T47D (cell line): ENCODE data around the gene IFI27L1.

Experiments
- DNase-seq, 2 experiments: peaks; one replicate each; pipeline versions ENCODE4 v3.0.0 to v3.0.0-alpha.2; 2011 to 2012; ENCODE audit warnings: low read depth in 1 of 2, low spot score in 1 of 2
- JUND ChIP-seq: IDR thresholded peaks from 2 replicates; pipeline ENCODE4 v1.6.1; 2012; ENCODE audit warnings: low read depth
- in situ Hi-C: cut with HindIII; loops from 2 replicates; pipeline ENCODE4 v1.10.0; 2016; ENCODE audit warnings: low sequenced_read_pairs, low pct_unique_long_range_greater_than_20kb

The IFI27L1 gene

GRCh38 chr14:94115058-94115591 lies 34.0 kb downstream of the IFI27L1 start:
- no peak for DNase-seq
- in situ Hi-C loops: no loop called here
- TF ChIP-seq JUND: no peak

GRCh38 chr14:94115631-94116030 lies 34.5 kb downstream of the IFI27L1 start:
- in situ Hi-C loops: no loop called here
- TF ChIP-seq JUND: no peak
- DNase-seq: no peak

- DNase-seq: no peak
- in situ Hi-C loops: no loop called here
- TF ChIP-seq JUND: no peak
These were observed 35.6 kb downstream of the IFI27L1 start for GRCh38 chr14:94116701-94117100.

- DNase-seq: no peak
- no peak for TF ChIP-seq JUND
These were observed 36.7 kb downstream of the IFI27L1 start for GRCh38 chr14:94117856-94118255.

GRCh38 chr14:94119071-94119470 lies 38.0 kb downstream of the IFI27L1 start:
- in situ Hi-C loops: no loop called here
- DNase-seq: no peak
- TF ChIP-seq JUND: no peak

More at GRCh38 chr14:94117856-94118255, 36.7 kb downstream of the IFI27L1 start:
- in situ Hi-C loops: no loop called here

GRCh38 chr14:94120667-94121340 lies 39.7 kb downstream of the IFI27L1 start:
- DNase-seq: no peak
- no peak for TF ChIP-seq JUND
- in situ Hi-C loops: no loop called here

- no peak for TF ChIP-seq JUND
- DNase-seq: no peak
- in situ Hi-C loops: no loop called here
These were observed 40.4 kb downstream of the IFI27L1 start for GRCh38 chr14:94121485-94121884.

GRCh38 chr14:94122438-94122837 lies 41.3 kb downstream of the IFI27L1 start:
- in situ Hi-C loops: no loop called here
- no peak for DNase-seq
- no peak for TF ChIP-seq JUND

GRCh38 chr14:94123296-94123695 lies 42.2 kb downstream of the IFI27L1 start:
- in situ Hi-C loops: no loop called here

GRCh38 chr14:94123868-94124267 lies 42.8 kb downstream of the IFI27L1 start:
- in situ Hi-C loops: no loop called here
- TF ChIP-seq JUND: no peak
- no peak for DNase-seq

More at GRCh38 chr14:94123296-94123695, 42.2 kb downstream of the IFI27L1 start:
- DNase-seq: no peak
- TF ChIP-seq JUND: no peak

- no peak for TF ChIP-seq JUND
- in situ Hi-C loops: no loop called here
These were observed 43.7 kb downstream of the IFI27L1 start for GRCh38 chr14:94124582-94125377.

GRCh38 chr14:94125659-94126418 lies 44.7 kb downstream of the IFI27L1 start:
- TF ChIP-seq JUND: no peak
- in situ Hi-C loops: no loop called here
- no peak for DNase-seq

More at GRCh38 chr14:94124582-94125377, 43.7 kb downstream of the IFI27L1 start:
- DNase-seq: no peak

- DNase-seq: no peak
- TF ChIP-seq JUND: no peak
- in situ Hi-C loops: no loop called here
These were observed 45.2 kb downstream of the IFI27L1 start for GRCh38 chr14:94126419-94126677.
